Panc1 (cell line): ENCODE measurements around the gene APOA1. TPM values are rescaled to one million over a fixed set of nuclear protein-coding genes. Genes with fewer than 3 reads are reported as not detected.

Experiments used
- ATAC-seq: fragments of 200-7000 bp; cut with Tn5 transposase; 2 replicates; pipeline ENCODE4 v1.9.1; 2020; ENCODE audit warnings: mild to moderate bottlenecking, moderate library complexity
- BruUV-seq: library from RNA; stranded (reverse); fragments of 400-500 nt; replicated peaks from 2 replicates; lab custom pipeline; 2021; lab: Mats Ljungman, UMichigan
- CTCF ChIA-PET: fragments of 300-600 bp; sonication (Branson Sonifier 250); formaldehyde crosslinking; loops from one replicate; lab custom pipeline; 2022; ENCODE audit warnings: antibody characterized with exemption; lab: Charles Lee
- POLR2A ChIA-PET: fragments of 300-600 bp; sonication (Branson Sonifier 250); formaldehyde crosslinking; loops from one replicate; lab custom pipeline; 2022; ENCODE audit warnings: antibody characterized with exemption; lab: Charles Lee
- DNase-seq: peaks from one replicate; pipeline ENCODE4 v3.0.0-alpha.2; 2010; ENCODE audit warnings: low read depth, low spot score
- H3K27ac ChIP-seq: 2 replicates; pipeline ENCODE4 v1.5.1; 2011; ENCODE audit warnings: mild to moderate bottlenecking, low read length, inconsistent platforms
- H3K27me3 ChIP-seq: fragments of 200-500 bp; sonication (Bioruptor generic); 2 replicates; pipeline ENCODE4 v1.6.0; 2014; ENCODE audit warnings: low read length, inconsistent platforms; ENCODE audit not compliant: control insufficient read depth, insufficient read depth
- H3K36me3 ChIP-seq: fragments of 200-500 bp; sonication (Bioruptor generic); 2 replicates; pipeline ENCODE4 v1.5.1; 2014; ENCODE audit warnings: inconsistent platforms, mild to moderate bottlenecking, low read length, moderate library complexity; ENCODE audit not compliant: control insufficient read depth, insufficient read depth
- H3K4me1 ChIP-seq: 2 replicates; pipeline ENCODE4 v1.5.1; 2011; ENCODE audit warnings: inconsistent platforms, mild to moderate bottlenecking, low read length, moderate library complexity; ENCODE audit not compliant: control insufficient read depth, insufficient read depth
- H3K4me3 ChIP-seq, 2 experiments: 2 replicates each; pipeline ENCODE4 v1.5.1; 2011 to 2012; ENCODE audit warnings: low read depth in 2 of 2, low read length in 2 of 2, mild to moderate bottlenecking in 2 of 2, inconsistent platforms in 1 of 2, moderate library complexity in 1 of 2
- H3K9me3 ChIP-seq: fragments of 200-500 bp; sonication (Bioruptor generic); 2 replicates; pipeline ENCODE4 v1.5.1; 2014; ENCODE audit warnings: low read depth, mild to moderate bottlenecking, inconsistent platforms, low read length, moderate library complexity; ENCODE audit not compliant: control insufficient read depth, insufficient read depth
- CTCF ChIP-seq: fragments of 450-650 bp; IDR thresholded peaks from 2 replicates; pipeline ENCODE4 v1.5.1; 2017; ENCODE audit warnings: mild to moderate bottlenecking
- POLR2AphosphoS5 ChIP-seq: IDR thresholded peaks from 2 replicates; pipeline ENCODE4 v1.6.1; 2012; ENCODE audit warnings: mild to moderate bottlenecking, low read depth, low read length, moderate library complexity
- REST ChIP-seq, 2 experiments: IDR thresholded peaks; 2 replicates each; pipeline ENCODE4 v1.6.1; 2011 to 2012; ENCODE audit warnings: low read depth in 2 of 2, control low read depth in 1 of 2, low read length in 1 of 2, mild to moderate bottlenecking in 1 of 2, moderate library complexity in 1 of 2; ENCODE audit not compliant: insufficient read depth in 1 of 2
- SIN3A ChIP-seq: IDR thresholded peaks from 2 replicates; pipeline ENCODE4 v1.6.1; 2012; ENCODE audit warnings: low read depth, mild to moderate bottlenecking, low read length, moderate library complexity, borderline replicate concordance; ENCODE audit not compliant: insufficient read depth
- TCF7L2 ChIP-seq: IDR thresholded peaks from 2 replicates; pipeline ENCODE4 v1.6.1; 2011; ENCODE audit warnings: mild to moderate bottlenecking, low read depth, low read length, inconsistent platforms
- in situ Hi-C: cut with HindIII; loops from 2 replicates; pipeline ENCODE4 v1.10.0; 2016; ENCODE audit warnings: low sequenced_read_pairs, low pct_unique_long_range_greater_than_20kb
- intact Hi-C: fragments of 100-400 bp; cut with micrococcal nuclease; formaldehyde crosslinking; loops from one replicate; pipeline ENCODE4 v1.10.0; 2022; ENCODE audit not compliant: unreplicated experiment
- total RNA-seq: library from RNA; stranded (reverse); gene quantifications from one replicate; pipeline ENCODE4 v1.2.1, GENCODE V29; 2021; ENCODE audit not compliant: unreplicated experiment

APOA1 gene
- total RNA-seq, 1 experiment from 2014 or later: 1.7 TPM

- H3K36me3 ChIP-seq: peaks cover 56% of the 10 kb centered on the region
- CTCF ChIA-PET: interaction anchor here (0.6 kb wide), 1 partner anchor 357 kb away, joined by 3 read pairs; no protein-coding TSS in a partner anchor
- peak overlapping the region in 1 of 2 experiments; percentile 86; a peak in 2 of 4 replicates for H3K4me3 ChIP-seq
Observed at GRCh38 chr11:116786326-116786725, 51.1 kb downstream of the APOA1 start.

More at GRCh38 chr11:116786326-116786725, 51.1 kb downstream of the APOA1 start:
- no peak for TF ChIP-seq CTCF
- TF ChIP-seq REST (IDR thresholded peaks at IDR 0.05; ENCODE audit: insufficient read depth in 1 of 2, low read depth in 2 of 2, low read length in 1 of 2): no peak
- no peak for TF ChIP-seq SIN3A
- no peak for TF ChIP-seq POLR2AphosphoS5
- TF ChIP-seq TCF7L2: no peak
- no peaks in the 10 kb centered on the region for H3K9me3 ChIP-seq
- no peak for ATAC-seq
- in situ Hi-C loops: loop anchor here (10.0 kb wide), 1 partner anchor 218 kb away; no protein-coding TSS in a partner anchor
- POLR2A ChIA-PET: interaction anchor here (1.1 kb wide), 1 partner anchor 14 kb away, joined by 3 read pairs; the partner anchor contains the start of gene BUD13
- H3K27me3 ChIP-seq: no peaks in the 10 kb centered on the region
- peaks cover 15% of the 10 kb centered on the region for H3K4me1 ChIP-seq
- no TSS peak for BruUV-seq
- H3K27ac ChIP-seq: no peak overlapping the region; the same call in 1 of the 2 replicates
- intact Hi-C loops: no loop called here
- DNase-seq: no peak

Other genes with a start within 250 kb of the APOA1 start
- 30.0 TPM for gene BUD13, start 64.6 kb downstream of the APOA1 start, total RNA-seq
- gene ZPR1, start 49.6 kb downstream of the APOA1 start, total RNA-seq: 139 TPM
- 0.39 TPM for gene APOA5, start 45.7 kb downstream of the APOA1 start, total RNA-seq
- gene APOA4, start 14.3 kb downstream of the APOA1 start, total RNA-seq: not detected
- 1.2 TPM for gene APOC3, start 7.7 kb downstream of the APOA1 start, total RNA-seq